Measurements from ENCODE around the gene HESX1.

The HESX1 gene

DNA sequence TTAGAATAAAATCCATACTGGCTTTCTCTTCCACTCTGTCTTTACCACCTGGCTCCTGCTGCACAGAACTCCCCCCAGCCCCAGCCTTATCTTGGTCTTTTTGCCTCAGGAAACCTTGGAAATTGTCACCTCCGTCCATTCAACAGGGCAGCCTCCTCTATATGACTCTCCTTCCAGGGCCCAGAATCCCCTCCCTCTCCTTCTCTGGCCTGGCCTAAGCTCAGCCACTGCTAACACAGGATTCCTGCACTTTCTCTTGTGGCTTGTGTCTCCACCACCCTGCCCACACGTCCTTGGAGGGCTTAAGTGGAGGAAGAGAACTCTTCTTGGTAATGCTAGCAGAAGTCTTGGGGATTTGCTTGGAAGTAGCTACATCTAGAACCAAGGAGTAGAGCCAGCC is 33.1 kb downstream of the HESX1 start:
- DNase-seq = no peak

DNA sequence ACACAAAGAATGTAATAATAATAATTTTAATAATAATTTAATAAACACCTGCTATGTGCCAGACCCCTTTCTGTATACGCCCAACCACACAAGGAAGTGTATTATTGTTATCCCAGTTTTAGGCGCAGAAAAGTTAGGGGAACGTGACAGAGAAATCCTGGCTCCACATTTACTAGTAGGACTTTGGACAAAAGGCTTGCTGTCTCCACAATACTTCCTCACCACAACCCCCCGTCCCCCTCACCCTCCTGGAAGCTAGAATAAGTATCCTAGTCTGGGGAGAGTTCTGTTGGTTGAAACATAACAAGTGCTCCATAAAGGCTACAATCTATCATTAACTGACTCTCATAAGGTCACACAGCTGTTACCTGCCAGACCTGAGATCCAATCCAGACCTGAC is 34.1 kb downstream of the HESX1 start:
- DNase-seq = no peak

DNA sequence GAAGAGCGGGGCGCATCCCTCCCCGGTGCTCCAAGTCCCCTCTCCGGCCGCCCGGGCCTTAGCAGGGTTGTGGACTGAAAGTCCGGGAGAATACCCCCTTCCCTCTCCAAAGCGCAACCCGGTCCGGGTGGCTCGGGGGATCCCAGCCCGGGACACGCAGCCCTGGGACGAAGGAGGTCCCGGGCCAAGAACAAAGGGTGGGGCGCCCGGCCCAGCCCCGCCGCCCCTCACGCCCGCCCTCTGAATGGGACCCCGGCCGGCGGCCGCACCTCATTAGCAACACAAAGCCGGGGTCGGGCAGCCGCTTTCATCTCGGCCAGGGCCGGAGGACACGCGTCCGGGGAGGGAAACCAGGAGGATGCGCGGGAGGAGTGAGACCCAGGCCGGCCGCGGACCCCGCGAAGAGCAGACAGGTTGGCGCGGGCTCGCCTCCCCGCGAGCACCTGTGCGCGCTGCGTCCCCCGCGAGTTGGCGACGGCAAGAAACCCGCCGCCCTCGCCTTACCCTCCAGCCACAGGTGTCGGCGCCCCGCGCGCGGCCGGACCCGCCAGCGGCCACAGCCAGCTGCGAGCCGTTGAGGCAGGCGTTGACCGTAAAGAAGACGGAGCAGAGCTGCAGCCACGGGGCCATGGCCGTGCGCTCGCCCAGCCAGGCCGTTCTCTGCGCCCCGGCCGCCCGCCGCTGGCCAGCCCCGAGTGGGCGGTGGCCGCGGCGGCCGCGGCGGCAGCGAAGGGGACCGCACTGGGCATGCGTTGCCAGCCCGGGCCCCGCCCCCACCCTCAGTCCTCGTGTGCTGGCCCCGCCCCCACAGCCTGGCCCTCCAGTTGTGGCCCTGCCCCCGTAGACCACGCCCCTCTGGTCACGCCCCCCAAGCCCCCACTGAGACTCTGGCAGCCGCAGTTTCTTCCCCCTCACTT is 34.9 kb downstream of the HESX1 start, which contains the start of gene IL17RD:
Gene IL17RD (minus strand): TSS at position 697 of the 917 bp plus-strand sequence. CDS start 67 bp downstream, at position 630.
- DNase-seq = peak; percentile 52

DNA sequence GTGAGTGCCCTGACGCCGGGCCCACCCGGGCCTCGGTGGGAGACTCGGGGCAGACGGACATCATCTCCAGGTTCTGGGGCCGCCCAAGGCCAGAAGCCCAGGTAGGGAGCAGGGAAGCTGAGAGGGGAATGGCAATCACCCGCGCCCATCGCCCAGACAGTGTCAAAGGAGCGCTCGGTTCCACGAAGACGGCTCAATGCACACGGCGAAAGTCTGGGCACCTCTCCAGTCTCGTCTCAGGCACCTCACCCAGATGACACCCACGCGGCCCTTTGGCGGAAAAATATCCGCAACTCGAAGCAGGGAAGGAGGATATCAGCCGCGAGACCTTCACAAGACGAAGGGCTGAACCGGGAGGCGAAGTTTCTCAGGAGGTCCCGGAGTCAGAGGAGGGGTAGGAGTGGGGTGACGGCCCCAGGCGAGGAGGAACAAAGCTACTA is 35.5 kb downstream of the HESX1 start:
- no peak for DNase-seq

DNA sequence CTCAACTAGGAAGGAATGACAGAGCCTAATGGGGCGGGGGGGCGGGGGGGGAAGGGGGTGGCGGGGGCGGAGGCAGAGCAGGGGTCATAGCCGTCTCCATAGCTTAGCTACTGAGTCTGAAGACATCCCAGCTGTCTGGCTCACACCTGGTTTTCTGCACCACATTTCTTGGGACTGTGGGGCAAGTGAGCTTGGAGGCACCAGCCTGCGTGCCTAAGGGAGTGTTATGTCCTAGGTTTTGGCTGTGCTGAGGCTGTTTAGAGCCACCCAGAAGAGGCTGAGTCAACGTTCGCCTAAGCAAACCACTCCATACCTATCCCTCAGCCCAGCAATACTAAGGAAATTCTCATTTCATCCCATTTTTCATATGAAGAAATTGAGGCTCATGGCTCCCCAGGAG is 36.0 kb downstream of the HESX1 start:
- DNase-seq = no peak

DNA sequence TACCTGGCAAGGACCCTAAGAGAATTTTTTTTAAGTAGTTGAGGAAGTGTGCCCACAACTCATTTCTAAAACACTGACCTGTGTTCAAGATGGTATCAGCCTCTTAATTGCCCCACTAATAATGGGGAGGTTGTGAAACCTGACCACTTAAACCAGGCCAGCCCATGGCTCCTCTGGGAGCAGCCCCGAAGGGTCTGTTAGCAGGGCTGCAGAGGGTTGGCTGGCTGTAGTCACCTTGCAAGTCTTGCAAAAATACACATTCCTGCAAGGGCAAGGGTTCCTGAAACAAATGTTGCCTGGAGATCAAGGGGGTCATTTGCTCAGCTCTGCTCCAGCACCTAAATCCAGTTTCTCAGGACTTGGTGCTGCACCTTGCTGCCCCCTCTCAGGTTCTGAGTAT is 37.9 kb downstream of the HESX1 start:
- no peak for DNase-seq

DNA sequence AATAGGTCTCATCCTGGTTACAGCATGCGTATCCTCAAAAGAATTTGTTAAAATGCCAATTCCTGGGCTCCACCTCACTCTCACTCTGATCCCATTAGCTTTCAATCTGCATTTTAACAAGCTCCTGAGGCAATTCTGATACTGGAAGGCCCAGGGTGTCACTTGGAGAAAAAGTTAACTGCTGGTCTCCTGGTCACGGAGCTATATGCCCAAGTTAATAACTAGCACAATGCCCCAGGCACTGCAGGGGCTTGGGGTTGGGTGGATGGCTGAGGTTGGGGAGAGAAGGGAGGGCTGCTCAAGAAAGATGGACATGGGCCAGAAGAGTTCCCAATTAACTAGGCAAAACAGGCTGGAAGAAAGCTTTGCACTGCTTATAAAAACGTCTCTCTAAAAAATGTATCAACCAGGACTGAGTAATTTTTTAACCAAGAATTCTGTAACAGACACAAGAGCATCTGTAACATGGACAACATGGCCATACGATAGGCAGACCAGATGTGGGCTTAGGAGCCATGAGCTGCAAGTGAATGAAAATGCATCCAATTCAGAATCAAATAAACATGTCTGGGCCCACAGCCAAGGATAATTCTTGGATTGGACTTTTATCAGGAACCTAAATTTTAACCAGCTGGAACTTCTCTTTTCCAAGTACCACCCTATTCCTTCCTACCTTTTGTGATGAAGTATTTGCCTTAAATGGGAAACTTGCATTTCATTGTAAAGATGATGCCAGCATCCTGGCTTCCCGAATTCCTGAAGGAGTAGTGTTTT is 38.8 kb downstream of the HESX1 start:
- DNase-seq = no peak

DNA sequence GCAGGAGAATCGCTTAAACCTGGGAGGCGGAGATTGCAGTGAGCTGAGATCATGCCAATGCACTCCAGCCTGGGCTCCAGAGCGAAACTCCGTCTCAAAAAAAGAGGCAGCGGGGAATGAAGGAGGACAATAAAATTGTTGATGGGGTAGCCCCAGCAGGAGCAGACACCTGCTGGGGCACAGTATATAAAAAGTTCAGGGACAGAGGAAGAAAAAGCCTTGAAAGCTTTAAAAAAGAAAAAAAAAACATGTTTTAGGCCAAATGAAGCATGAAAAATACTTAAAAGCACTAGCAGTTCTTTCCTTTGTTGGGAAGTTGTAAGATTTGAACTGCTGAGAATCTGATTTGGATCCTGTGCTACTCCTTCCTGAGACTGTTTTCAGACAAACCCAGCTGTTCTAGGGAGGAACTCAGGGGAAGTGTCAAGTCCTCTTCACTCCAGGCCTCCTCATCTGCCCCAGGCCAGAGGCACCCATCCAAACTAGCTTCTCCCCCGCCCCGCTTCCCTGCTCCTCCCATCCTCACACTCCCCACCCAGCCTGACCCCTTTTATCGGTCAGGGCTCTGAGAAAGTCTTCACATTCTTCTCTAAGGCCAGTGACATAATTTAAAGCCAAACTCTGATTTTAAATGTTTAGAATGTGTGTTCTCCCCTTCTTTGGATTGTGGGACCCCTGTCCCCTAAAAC is 39.6 kb downstream of the HESX1 start:
- DNase-seq = no peak

DNA sequence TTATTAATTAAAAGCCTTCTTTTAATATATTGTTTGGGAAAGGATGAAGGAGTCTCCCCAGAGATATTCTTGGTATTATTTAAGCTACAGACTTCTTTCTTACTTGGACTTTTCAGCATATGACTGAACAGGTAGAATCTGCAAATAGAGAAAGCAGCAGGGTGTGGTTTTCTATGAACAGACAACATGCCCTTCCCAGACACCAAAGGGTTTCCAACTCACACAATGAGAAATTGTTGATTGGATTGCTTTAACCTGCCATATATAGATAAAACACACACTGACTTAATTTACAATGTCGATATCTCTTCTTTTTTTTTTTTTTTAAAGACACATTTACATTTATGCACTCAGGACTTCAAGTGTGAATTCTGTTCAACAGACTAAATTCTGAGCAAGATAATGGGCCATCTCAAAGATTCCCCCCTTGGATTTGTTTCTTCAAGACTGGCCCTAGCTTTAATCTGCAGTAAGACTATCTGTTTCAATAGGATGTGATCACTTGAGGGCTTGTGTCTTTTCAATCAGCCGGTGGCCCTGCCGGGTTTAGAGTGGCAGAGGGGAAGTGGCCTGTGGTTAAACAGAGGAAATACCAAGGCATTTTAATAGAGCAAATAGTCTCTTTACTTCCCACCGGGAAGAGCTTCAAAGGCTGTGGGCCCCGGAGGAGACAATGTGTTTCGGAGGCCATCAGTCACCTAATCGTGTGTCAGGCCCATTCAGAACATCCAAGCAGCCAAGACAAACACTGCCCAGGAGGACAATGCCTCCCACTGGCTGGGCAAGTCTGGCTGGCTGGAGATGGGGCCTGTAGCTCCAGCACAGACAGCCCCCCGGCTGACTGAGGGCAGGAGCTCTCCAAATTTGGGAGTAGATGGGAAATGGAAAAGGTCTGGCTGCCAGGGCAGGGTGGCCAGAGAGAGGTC is 40.7 kb downstream of the HESX1 start:
- DNase-seq = no peak

DNA sequence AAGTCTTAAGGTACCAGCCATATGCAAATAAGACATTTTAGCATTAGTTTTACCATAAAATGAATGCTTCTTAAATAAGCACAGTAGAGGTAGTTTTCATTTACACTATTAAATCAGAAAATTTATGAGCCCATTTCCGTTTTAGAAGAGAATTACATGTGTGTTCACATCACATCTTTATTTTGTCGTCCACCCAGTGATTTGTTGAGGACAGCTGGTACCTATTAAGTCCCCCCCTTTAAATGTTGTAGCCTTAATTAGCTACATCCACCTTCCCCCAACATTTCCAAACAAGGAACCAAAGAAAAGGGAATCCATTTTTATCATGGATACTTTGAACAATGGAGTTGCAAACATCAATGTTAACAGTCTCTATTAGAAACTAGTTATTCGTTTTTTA is 41.5 kb downstream of the HESX1 start:
- no peak for DNase-seq

DNA sequence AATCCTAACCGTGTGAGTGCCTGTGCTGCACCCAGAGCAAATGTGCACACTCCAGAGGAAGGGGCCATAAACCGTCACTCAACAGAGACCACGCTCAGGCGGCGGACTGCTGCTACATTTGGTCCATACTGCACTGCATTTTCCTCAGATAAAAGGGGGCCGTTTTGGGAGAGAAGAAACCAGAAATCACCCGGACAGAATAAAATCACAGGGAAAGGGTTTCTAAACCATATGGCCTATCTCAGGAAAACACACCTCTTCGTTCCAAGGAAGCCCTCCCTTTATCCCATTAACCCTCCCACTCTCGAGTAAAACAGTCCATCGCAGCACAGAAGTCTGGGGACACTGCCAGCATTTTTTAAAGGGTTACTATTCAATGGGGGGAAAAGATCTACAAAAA is 42.2 kb downstream of the HESX1 start:
- DNase-seq = no peak

DNA sequence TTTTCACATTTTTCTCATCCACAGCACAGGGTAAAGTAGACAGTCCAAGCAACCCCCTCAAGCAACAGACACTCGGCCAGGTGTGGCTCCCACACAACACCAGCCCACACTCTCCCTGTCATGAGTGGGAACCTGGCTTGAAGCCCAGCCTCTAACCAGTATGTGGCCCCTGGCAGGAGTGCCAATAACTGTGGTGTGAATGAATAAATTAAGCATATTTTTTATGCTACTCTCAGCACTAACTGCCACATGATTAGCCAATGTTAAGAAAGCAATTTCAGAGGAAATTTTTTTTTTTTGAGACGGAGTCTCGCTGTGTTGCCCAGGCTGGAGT is 44.5 kb downstream of the HESX1 start:
- DNase-seq = no peak

DNA sequence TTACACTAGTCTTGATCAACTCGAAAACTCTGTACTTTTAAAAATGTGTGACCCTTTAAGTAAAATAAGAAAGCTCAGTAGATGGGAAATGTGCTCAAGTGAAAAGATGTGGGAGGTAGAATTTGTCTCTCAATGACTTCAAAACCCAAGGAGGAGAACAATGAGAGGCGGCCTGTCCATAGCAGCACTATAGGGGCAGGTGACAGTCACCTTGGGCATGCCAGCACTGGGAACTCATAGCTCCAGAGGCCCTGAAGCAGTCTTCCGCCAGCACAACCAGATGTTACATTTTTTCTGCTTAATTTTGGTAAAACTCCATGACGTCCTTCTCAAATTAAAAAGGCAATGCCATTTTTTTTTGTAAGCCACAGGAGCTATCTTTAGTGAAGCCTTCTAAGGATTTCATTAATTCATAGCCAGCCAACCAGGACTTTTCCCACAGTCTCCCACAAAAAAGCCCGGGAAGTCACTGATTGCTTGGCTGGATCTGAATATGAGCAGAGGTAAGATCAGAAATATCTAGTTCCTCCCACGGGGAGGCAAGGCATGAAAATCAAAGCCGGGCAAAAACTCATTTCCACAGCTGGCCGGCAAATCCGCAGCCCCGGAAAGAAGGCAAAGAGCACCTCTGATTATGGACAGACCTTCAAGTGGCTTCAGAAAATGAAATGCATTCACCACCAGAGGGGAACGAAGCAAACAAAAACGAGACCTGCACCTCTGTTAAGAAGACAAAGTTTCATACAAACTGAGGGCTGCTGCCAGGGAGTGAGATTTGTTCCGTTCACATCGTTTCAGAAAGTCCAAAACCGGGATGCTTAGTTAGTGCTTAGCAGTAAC is 45.1 kb downstream of the HESX1 start:
- no peak for DNase-seq

DNA sequence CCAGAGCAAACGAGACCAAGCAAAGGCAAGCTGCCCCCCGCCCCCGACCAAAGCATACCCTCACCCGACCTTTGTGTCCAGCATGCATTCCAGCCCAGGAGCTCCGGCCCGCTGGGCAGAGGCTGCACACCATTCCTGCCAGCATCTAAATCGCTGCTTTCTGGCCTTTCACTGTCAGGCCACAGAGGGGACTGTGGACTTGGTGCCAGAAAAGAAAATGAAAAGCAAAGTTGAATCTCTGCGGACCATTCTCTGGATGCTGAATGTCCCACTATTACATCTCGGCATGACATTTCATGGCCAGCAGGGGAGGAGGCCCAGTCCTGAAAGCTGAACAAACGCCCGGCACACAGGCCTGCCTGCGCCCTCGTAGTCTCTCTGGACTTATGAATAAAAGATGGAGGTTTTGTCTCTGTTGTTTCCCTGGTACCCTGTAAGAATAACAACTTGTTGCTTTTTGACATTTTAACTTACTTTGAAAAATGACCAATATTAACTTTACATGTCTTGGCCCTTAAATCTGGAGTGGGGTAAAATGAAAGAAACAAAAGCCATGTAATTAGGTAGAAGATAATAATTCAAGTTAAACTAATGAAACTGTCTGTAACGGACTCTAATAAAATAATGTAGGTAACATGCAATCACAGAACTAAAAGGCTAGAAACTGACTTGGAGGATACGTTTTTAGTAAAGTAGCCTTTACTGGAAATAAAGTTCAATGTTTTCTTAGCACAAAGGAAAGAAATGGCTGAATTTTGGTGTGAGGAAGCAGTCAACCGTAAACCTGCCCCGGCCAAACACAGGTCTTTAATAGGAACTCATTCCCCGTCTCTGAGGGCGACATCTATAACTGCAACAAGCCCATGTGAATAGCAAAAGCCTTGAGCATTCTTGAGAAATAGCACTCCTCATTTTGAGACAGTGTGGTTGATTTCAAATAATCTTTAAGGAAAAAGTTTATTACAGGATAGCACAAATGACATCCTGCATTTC is 47.3 kb downstream of the HESX1 start:
- peak; percentile 34 for DNase-seq

DNA sequence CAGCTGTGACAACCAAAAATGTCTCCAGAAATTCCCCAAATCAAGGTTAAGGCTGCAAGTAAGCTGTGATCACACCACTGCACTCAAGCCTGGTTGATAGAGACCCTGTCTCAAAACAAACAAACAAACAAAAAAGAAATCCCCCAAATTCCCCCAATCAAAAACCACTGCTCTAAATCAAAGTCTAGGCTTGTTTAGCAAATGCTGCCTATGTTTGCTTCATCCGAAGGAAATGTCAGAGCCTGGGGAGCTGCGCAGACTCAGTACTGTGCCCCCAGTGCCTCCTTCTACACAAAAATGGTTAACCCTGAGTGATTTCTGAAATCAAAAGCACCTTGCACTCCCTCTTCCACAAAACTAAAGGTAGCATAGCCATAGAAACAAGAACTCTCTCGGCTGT is 48.0 kb downstream of the HESX1 start:
- DNase-seq = no peak

DNA sequence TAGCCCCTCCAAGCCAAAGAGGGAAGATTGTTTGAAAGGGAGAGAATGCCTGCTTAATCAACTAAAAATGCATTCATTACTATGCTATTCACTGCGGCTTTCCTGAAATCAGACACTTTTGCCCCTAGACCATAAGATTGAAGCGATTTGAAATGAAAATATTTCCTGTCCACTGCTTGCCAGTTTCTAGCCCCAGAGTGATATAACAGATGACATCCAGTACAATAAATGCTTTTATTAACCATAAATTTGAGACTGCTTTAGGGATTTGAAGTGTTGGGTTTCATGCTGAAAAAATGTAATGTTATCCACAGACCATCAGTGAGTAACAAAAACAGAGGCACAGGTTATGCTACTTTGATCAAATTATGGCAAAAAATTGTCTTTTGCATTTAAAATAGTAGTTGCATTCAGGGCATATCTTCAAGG is 48.7 kb downstream of the HESX1 start:
- no peak for DNase-seq

DNA sequence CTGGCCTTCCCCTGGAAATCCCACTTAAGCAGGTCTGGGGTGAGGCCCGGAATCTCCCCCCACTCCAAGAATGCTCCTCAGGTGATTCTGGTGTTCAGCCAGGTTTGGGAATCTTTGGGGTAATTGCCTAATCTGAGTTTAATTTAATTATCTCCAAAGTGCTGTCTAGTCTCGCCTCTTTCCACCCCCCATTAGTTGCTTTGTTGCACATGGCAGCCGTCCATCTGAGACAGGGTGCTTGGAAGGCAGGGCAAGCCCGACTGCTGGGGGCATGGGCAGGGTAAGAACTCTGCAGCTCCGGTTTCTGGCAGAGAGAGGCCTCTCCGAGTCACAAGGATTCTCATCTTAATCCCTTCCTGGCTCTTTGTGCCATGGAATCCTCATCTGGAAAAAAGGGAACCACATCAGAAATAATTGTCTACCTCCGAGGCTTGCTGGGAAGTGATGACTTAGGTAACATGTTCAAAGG is 49.6 kb downstream of the HESX1 start:
- DNase-seq = no peak
